ENCODE measurements around the gene PDGFB. TPM values are rescaled to one million over a fixed set of nuclear protein-coding genes. Genes with fewer than 3 reads are reported as not detected.

The PDGFB gene
- total and polyA plus RNA-seq, 2 of the 4 experiments (the other 2 are of a cell fraction): 0.07 TPM; not detected in 1

- peaks cover 5% of the 10 kb centered on the region; the same call in 1 of the 2 replicates for H3K9me3 ChIP-seq (ENCODE audit: control insufficient read depth, insufficient read depth, low read length)
- in situ Hi-C loops (cut with MboI; ENCODE audit: low sequenced_read_pairs): no loop called here
- BruUV-seq (replicated peaks): no TSS peak
Observed at GRCh38 chr22:39226353-39226752, 18.4 kb downstream of the PDGFB start.

More at GRCh38 chr22:39226353-39226752, 18.4 kb downstream of the PDGFB start:
- Histone ChIP-seq H2AFZ (replicated peaks; ENCODE audit: low read length, poor library complexity) (no peak overlapping the region), H2AK9ac (replicated peaks; ENCODE audit: low read depth, low read length, poor library complexity) (no peak overlapping the region), H4K5ac (ENCODE audit: low read depth, low read length) (no peak overlapping the region), H3K14ac (replicated peaks; ENCODE audit: low read depth, low read length) (no peak overlapping the region), H4K91ac (ENCODE audit: insufficient read depth, low read depth, low read length) (no peak overlapping the region), H2BK120ac (ENCODE audit: low read depth, low read length) (no peak overlapping the region), H2BK15ac (ENCODE audit: low read depth, low read length) (no peak overlapping the region), H2AK5ac (ENCODE audit: low read depth, low read length) (no peak overlapping the region), H3K36me3 (ENCODE audit: control insufficient read depth, insufficient read depth, low read length) (no peaks in the 10 kb centered on the region), H3K4ac (ENCODE audit: low read depth, low read length) (no peak overlapping the region), H3K4me3 (ENCODE audit: insufficient read depth, low read depth, low read length) (no peak overlapping the region), H3K4me2 (ENCODE audit: low read depth, low read length) (no peak overlapping the region), H3K23ac (ENCODE audit: low read depth, low read length) (no peak overlapping the region), H3K18ac (ENCODE audit: low read depth, low read length) (no peak overlapping the region), H3K56ac (ENCODE audit: extremely low read depth, insufficient read depth, low read length) (no peak overlapping the region), H2BK5ac (ENCODE audit: low read depth, low read length, poor library complexity, severe bottlenecking) (no peak overlapping the region), H3K9me1 (ENCODE audit: insufficient read depth, low read length) (no peaks in the 10 kb centered on the region), H3K9ac (ENCODE audit: low read depth, low read length) (no peak overlapping the region), H3K27me3 (ENCODE audit: control insufficient read depth, insufficient read depth, low read length) (peaks cover 1% of the 10 kb centered on the region; the same call in 1 of the 2 replicates), H3K27ac (ENCODE audit: insufficient read depth, low read length) (no peak overlapping the region), H3K4me1 (ENCODE audit: control insufficient read depth, insufficient read depth, low read length) (peaks cover 4% of the 10 kb centered on the region; the same call in 1 of the 2 replicates), H3K79me1 (ENCODE audit: low read depth in 1 of 2, low read length in 2 of 2) (no peaks in the 10 kb centered on the region), H2BK20ac (ENCODE audit: low read depth, low read length) (no peak overlapping the region), H4K20me1 (ENCODE audit: insufficient read depth, low read length) (no peaks in the 10 kb centered on the region), H4K8ac (ENCODE audit: low read depth in 2 of 2, low read length in 2 of 2) (no peak overlapping the region)
- POLR2A ChIA-PET (ENCODE audit: unreplicated experiment): no interaction called here
- CTCF ChIA-PET: interaction anchor here (0.5 kb wide), 1 partner anchor 454 kb away, joined by 3 read pairs; no protein-coding TSS in a partner anchor
- ATAC-seq (ENCODE audit: low read depth) (no peak), DNase-seq (no peak)
- intact Hi-C loops (cut with micrococcal nuclease) (no loop called here), dilution Hi-C loops (cut with HindIII; ENCODE audit: low sequenced_read_pairs, unreplicated experiment) (no loop called here)
- TF ChIP-seq BHLHE40 (IDR thresholded peaks at IDR 0.05; ENCODE audit: low read depth, low read length): no peak
- TF ChIP-seq CTCF (conservative IDR thresholded peaks at IDR 0.05; ENCODE audit: low read depth, low read length): no peak
- TF ChIP-seq RFX5 (IDR thresholded peaks at IDR 0.05; ENCODE audit: low read depth, low read length): no peak
- no peak for TF ChIP-seq RCOR1 (IDR thresholded peaks at IDR 0.05; ENCODE audit: insufficient replicate concordance, low read length)
- TF ChIP-seq MXI1 (IDR thresholded peaks at IDR 0.05; ENCODE audit: borderline replicate concordance, low read depth, low read length): no peak
- no peak for TF ChIP-seq USF2 (IDR thresholded peaks at IDR 0.05; ENCODE audit: low read depth, low read length)
- TF ChIP-seq FOS (IDR thresholded peaks at IDR 0.05; ENCODE audit: low read depth, low read length): no peak
- no peak for TF ChIP-seq NFE2L2 (IDR thresholded peaks at IDR 0.05; ENCODE audit: low read depth, low read length)
- TF ChIP-seq CHD1 (IDR thresholded peaks at IDR 0.05; ENCODE audit: low read depth, low read length): no peak
- TF ChIP-seq RAD21 (IDR thresholded peaks at IDR 0.05; ENCODE audit: low read length): no peak
- TF ChIP-seq MAFK (IDR thresholded peaks at IDR 0.05; ENCODE audit: low read depth, low read length): no peak
- no peak for TF ChIP-seq ELK1 (IDR thresholded peaks at IDR 0.05; ENCODE audit: borderline replicate concordance, low read depth, low read length)
- TF ChIP-seq SMC3 (IDR thresholded peaks at IDR 0.05; ENCODE audit: low read depth, low read length): no peak
- TF ChIP-seq POLR2A (IDR thresholded peaks at IDR 0.05; ENCODE audit: low read depth, low read length): no peak
- TF ChIP-seq CEBPB (IDR thresholded peaks at IDR 0.05; ENCODE audit: low read depth, low read length): no peak
- TF ChIP-seq MAZ (IDR thresholded peaks at IDR 0.05; ENCODE audit: borderline replicate concordance, low read depth, low read length): no peak
- 83% methylated on average over 1 of the region's 6 CpGs; no CpG with 5 or more reads in 1 of the 2 experiments for WGBS, 2 experiments (ENCODE audit: extremely low coverage in 2 of 2, insufficient read length in 1 of 2)

All from IMR-90 (cell line).